ENCODE data around the gene KCNK2.

Gene KCNK2

DNA sequence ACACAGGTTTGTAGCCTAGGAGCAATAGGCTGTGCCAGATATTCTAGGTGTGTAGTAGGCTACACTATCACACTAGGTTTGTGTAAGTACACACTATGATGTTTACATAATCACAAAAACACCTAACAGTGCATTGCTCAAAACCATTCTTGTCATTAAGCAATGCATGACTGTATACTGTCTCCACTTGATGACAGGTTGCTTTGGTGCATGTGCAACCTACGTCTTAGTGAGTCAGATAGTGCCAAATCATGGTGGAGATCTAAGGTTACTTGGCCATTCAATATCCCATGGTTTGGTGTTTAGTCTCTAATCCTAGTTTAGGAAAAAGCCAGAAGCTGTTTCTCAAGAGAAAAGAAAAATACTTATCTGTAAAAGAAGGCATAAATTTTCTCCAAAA is 181.1 kb downstream of the KCNK2 start:
- DNase-seq: no peak

DNA sequence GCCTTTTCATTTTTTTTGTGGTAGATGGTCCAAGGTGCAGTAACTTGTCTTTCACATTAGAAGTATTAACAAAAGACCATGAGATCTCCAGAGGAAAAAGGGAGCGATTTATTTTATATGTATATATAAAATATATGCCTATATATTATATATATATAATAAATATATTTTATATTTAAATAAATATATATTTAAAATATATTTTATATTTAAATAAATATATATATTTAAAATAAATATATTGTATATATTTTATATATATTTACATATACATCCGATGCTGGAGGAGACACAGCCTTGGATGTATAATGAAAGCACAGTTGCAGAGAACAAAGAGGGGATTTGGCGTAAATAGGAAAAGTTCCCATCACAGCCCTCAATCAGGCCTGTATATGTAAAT is 182.1 kb downstream of the KCNK2 start:
- DNase-seq: no peak

- no peak for DNase-seq
Observed at GRCh38 chr1:215267495-215267894, 185.0 kb downstream of the KCNK2 start.

GRCh38 chr1:215269955-215270354 is 187.4 kb downstream of the KCNK2 start:
- no peak for DNase-seq

- DNase-seq: no peak
Observed at GRCh38 chr1:215273838-215274516, 191.4 kb downstream of the KCNK2 start.

DNA sequence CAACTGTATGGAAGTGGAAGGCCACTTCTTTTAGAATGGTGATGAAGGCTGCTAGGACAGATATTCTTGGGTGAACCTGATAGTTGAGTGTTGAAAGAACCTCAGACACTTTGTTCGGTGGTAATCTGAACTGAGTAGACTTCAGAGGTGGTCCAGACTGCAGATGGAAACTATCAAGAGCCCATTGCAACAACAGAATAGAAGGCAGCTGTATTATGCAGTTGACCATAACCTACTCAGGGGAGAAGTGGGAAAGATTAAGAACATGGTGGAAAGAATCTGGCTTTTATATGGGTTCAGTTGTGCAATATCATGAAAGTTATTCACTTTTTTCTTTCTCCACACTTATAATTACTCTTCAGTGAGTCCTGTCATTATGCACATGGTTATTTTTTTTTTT is 194.0 kb downstream of the KCNK2 start:
- no peak for DNase-seq

GRCh38 chr1:215277532-215277931 is 195.0 kb downstream of the KCNK2 start:
- DNase-seq: no peak

DNA sequence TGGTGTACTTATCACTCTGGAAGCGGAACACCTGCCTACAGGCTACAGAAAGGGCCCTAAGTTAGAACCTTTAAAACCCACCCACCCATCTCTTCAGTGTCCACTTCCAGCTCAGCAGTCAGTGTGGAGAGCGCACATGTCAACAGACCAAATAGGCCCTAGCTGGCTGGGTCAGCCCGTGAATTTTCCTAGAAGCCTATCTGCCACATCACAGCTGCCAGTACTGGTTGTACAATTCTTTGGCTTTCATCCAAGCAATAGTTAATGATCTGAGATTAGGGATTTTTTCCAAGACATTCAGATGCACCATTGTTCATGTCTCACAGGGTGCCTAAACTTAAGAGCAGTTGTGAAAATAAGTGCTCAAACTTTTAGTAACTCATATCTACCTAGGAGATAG is 197.1 kb downstream of the KCNK2 start:
- DNase-seq: no peak

DNA sequence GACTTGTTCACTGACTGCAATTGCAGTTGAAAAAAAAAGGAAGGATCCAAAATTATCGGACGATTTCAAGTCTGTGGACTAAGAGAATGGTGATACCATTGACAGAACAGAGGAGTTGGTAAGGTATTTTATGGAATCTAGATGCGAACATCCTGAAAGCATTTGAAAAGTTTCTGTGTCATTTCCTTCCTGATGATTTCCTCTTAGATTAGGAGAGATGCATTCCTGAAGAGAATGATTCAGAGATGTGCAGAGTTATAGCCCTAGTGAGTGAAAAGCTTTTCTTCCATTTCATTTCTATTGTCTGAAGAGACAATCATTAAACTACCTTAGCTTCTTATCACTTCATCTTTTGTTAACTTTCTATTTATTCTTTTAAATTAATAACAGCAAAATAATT is 200.0 kb downstream of the KCNK2 start:
- DNase-seq: no peak

DNA sequence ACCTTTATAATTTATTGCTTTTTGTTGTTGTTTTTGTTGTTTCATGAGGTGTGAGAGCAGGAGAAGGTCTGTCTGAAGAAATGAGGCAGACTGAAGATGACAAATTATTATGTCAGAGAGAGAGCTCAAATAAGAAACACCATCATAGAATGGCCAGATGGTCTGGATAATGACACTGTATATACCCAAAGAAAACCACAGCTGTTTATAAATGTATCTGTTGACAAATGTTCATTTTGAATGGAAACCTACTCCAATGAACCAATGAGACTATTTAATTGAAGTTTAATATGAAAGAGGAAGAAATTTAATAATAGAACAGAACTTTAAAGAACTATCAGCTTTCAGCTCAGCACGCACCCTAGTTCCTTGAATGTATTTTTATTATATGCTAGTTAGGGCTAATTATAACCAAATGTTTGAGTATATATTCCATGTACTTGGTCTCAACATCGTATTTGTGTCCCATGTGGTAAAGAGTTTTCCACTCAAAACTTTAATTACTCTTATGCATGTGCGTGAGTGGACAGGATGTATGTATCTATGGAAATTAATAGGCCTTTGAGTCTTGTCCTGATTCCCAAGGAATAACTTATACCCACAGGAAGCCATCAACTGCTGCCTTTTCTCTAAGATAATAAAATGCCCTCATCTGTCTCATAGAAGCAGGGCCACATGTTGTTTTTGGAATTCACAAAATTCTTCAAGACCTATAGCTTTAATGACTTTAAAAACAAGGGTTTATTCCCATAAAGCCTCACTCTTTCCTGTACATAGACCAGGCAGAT is 202.7 kb downstream of the KCNK2 start:
- DNase-seq: no peak
